ENCODE measurements around the gene DDN. TPM values are rescaled to one million over a fixed set of nuclear protein-coding genes. Genes with fewer than 3 reads are reported as not detected.

Gene DDN
- polyA plus RNA-seq, 1 donor = 33.6 TPM

DNA sequence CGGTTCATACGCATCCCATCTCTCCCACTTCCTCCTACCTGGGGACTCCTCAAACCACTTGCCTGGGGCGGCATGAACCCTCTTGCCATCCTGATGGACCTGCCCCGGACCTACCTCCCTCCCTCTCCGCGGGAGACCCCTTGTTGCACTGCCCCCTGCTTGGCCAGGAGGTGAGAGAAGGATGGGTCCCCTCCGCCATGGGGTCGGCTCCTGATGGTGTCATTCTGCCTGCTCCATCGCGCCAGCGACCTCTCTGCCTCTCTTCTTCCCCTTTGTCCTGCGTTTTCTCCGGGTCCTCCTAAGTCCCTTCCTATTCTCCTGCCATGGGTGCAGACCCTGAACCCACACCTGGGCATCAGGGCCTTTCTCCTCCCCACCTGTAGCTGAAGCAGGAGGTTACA, 17.4 kb downstream of the DDN start:
- no peak for DNase-seq (ENCODE audit: low read depth)

DNA sequence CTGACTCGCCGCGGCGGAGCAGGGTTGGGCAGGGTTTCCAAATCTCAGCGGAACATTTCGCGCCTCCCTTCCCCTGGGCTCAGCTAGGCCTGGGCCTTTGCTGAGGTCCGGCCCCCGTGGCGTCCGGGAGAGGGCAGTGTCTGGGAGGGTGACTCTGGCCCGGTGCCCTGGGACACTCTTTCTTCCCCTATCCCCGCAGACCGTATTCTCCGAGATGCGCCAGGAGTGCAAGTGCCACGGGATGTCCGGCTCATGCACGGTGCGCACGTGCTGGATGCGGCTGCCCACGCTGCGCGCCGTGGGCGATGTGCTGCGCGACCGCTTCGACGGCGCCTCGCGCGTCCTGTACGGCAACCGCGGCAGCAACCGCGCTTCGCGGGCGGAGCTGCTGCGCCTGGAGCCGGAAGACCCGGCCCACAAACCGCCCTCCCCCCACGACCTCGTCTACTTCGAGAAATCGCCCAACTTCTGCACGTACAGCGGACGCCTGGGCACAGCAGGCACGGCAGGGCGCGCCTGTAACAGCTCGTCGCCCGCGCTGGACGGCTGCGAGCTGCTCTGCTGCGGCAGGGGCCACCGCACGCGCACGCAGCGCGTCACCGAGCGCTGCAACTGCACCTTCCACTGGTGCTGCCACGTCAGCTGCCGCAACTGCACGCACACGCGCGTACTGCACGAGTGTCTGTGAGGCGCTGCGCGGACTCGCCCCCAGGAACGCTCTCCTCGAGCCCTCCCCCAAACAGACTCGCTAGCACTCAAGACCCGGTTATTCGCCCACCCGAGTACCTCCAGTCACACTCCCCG, 18.0 kb downstream of the DDN start:
- DNase-seq (ENCODE audit: low read depth) = no peak

DNA sequence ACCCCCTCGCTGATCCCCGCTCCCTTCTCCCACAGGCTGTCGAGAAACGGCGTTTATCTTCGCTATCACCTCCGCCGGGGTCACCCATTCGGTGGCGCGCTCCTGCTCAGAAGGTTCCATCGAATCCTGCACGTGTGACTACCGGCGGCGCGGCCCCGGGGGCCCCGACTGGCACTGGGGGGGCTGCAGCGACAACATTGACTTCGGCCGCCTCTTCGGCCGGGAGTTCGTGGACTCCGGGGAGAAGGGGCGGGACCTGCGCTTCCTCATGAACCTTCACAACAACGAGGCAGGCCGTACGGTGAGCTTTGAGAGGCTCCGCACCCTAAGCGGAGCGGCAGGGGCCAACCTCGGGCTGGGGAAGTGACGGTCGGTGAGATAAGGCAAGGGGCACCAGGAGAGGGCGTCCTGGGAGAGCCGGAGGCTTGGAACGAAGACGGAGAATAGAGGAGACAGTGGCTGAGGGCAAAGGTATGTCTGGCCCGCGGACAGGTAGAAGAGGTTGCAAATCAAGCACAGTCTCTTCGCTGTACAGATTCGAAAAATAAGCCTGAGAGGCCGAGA, 18.7 kb downstream of the DDN start:
- DNase-seq (ENCODE audit: low read depth) = no peak

DNA sequence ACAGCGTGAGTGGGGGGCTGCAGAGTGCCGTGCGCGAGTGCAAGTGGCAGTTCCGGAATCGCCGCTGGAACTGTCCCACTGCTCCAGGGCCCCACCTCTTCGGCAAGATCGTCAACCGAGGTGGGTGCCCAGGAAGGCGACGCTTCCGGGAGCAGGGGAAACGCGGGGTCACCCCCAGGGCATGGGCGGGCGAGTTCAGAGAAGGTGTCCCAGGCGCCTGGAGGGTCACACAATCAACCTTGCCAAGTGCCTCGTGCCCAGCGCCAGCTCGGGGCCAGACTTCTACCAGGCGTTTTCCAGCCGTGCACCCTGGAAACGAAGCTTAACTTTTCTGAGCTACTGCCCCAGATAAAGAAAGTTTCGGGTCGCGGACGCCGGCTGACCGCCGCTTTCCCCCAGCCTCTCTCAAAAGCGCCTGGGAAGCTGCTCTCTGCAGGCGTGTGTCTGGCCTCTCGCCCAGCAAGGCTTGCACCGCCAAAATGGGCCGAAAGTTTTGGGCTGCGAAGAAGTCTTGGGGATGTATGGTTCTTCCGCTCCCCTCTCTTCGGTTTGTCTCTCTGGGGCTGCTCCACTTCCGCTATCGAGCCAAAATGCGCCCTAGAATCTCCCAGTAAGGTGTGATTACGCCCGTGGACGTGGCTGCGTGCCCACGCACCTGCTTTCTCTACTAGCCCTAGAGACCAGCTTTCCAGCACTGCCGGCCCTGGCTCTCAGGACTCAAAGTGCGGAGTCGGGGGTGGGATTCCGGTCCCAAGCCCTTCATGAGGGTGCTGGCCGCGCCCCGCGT, 19.4 kb downstream of the DDN start:
- no peak for DNase-seq (ENCODE audit: low read depth)

DNA sequence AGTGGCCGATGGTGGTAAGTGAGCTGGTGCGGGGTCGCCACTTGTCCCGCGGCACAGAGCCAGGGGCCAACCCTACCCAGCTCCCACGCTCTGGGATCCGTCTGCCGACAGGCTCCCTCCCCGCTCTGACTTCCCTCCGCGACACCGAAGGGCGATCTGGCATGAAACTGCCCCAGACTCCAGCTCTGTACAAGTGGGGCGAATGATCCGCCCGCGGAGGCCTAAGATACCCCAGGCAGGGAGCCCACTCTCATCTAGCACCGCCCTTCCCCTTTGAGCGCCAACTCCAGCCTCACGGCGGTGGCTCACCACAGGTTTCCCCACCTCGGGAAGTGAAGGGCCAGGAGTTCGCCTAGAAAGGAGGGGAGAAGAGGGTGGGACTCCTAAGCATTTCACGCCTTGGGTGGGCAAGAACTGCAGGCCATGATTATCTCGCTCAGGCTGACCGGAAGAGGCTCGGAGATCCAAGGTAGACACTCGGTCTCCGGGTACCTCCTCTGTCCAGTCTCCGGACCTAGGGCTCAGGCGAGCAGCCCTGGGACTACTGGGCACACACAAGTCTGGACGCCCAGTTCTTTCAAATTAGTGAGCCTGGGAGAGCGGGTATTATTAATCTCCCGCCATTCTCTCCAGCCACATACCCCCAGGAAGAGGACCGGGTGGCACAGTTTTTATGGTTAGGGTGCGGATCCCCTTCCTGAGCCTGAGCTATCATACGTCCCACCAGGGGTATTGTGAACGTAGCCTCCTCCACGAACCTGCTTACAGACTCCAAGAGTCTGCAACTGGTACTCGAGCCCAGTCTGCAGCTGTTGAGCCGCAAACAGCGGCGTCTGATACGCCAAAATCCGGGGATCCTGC, 20.2 kb downstream of the DDN start:
- DNase-seq (ENCODE audit: low read depth) = no peak

DNA sequence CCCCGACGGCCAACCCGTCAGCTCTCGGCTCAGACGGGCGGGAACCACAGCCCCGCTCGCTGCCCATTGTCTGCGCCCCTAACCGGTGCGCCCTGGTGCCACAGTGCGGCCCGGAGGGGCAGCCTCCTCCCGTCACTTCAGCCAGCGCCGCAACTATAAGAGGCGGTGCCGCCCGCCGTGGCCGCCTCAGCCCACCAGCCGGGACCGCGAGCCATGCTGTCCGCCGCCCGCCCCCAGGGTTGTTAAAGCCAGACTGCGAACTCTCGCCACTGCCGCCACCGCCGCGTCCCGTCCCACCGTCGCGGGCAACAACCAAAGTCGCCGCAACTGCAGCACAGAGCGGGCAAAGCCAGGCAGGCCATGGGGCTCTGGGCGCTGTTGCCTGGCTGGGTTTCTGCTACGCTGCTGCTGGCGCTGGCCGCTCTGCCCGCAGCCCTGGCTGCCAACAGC, 20.9 kb downstream of the DDN start, which contains the start of gene WNT1:
Gene WNT1, plus strand, starts transcription at position 32 of the 450 bp plus-strand sequence. Its CDS starts 329 bp downstream, at position 361.
- no peak for DNase-seq (ENCODE audit: low read depth)

DNA sequence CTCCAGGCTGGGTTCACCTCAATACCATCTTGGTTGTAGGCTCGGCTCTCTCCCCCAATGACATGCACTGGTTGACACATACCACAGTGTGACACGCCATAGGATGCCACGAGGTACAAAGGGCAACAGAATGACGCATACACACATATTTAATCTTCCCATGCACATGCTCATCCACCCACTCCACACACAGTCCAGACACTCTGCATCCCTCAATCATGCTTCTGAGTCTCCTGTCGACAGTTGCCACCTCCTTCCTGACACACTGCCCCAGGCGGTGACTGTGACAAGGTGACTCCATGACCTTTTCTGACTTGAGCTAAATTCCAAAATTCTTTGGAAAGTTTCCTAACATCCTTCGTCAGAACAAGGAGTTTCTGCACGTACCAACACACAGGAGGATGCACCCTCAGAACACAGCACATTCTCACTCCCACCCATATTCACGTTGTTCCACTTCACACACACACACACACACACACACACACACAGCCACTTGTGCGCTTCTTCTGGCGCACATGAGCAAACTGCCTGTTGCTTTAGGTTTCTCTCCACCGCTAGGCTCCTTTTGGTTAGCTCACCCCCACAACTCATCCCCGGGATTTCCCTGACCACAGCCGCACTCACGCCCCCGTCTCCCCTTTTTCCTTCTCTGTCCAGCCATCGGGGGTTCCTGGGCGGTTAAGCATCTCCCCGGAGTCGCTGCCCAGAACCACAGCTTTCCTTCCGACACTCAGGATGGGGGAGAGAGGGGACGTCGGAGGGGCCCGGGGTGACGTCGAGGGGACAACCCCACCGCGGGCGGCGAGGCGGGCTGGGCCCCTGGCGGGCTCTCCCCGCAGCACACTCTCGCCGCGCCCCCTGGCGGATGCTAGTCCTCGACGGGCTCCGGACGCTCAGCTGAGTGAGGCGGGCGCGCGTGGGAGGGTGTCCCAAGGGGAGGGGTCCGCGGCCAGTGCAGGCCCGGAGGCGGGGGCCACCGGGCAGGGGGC, 21.6 kb downstream of the DDN start:
- no peak for DNase-seq (ENCODE audit: low read depth)

DNA sequence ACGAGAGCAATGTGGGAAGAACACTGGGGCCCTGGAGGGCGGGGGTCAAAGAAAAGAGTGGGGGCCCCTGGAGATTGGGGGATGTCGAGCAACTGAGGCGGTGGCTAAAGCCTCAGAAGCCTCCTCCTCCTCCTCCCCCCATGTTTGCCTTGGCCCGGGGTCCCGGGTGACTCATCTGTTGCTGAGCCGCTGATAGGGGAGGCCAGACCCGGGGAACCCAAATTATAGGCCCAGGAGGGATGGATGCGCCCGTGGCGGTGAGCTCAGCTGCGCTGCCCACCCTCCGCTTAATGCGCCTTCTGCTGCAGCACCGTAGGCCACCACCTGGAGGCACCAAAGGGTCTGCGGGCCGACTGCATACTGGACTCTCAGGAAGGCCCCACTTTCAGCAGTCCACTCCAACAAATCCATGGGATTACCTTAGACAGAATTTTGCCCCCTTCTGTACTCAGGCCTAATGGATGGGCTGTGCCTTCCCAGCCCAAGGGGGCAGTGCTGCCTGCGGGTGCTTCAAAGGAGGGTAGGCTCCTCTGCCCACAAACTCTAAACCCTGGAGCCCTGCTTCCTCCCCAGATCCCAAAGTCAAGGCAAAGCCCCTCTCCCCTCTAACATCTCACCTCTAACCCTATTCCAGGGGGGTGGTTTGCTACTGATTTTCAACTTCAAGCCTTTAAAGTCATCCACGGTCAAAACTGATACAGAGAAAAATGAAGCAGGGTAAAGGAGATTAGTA, 25.1 kb downstream of the DDN start:
- DNase-seq (ENCODE audit: low read depth) = no peak

DNA sequence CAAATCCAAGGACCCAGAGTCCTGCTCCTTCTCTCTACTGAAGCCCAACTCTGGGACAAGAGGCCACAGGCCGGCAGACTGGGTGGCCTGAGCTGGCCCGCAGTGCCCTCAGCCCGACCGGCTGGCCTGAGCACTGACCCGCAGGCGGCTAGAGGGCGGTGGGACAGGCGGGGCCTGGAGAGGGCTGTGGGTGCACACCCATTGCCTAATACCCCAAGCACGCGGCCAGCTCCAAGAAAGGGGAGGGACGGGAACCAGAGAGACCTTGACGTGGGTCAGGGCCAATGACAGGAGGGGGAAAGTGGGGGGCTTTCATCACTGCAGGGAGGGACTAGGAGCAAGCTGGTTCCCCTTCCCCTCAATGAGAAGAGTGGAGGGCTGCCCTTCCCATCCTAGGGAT, 25.6 kb downstream of the DDN start:
- no peak for DNase-seq (ENCODE audit: low read depth)

DNA sequence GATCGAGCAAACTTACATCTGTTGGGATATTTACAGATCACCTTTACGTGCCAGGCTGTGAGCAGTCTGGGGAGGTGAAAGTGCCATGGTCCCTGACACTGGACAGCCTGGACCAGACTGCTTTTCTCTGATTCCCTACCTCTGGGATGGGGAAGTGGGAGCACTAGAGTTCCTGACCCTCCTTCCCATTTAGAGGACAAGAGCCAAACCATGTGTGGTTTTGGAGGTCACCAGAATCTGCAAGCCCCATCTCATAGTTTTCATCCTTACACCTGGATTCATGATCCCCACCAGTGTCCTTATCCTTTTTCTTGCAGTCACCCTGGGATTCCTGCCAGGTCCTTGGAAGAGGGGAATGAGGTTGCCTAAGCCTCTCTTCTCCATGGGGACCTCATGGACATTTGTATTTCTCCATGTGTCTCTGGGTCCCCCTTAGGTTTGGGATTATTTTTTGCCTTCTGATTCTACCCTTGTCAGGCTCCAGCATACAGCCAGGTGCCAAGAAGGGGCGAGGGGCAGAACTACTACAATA, 26.2 kb downstream of the DDN start:
- no peak for DNase-seq (ENCODE audit: low read depth)

DNA sequence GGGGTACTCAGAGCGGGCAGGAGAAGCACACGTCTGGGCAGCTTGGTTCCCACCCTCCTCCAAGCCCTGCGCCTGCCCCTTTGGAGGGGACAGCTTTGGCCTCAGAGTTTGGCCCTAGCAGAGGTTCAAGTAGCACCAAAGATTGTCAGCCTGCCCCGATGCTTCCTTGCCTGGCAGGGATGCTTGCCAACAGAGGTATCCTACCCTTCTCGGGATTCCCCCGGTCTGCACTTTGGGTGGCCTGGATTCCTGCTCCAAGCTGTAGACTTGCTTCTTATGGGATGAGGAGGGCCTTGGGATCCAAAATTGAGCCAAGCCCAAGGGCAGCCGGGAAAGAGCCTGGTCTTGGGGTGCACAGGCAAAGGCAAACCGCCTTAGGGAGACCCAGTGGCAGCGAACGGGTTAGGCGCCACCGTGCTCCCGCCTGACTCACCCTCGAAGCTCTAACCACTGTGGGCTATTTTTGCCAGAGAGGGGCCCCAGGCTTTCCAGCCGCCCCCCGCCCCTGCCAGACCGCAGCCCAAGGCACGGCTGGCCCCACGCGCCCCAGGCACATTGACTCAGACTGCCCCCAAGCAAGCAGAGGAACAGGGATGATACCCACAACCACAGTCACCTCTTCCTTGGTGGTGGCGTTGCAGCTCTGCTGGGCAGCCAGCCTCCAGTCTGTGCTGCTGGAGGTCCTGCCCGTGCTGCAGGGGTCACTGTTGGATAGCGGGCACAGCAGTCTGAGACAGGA, 26.8 kb downstream of the DDN start:
- DNase-seq (ENCODE audit: low read depth) = no peak

DNA sequence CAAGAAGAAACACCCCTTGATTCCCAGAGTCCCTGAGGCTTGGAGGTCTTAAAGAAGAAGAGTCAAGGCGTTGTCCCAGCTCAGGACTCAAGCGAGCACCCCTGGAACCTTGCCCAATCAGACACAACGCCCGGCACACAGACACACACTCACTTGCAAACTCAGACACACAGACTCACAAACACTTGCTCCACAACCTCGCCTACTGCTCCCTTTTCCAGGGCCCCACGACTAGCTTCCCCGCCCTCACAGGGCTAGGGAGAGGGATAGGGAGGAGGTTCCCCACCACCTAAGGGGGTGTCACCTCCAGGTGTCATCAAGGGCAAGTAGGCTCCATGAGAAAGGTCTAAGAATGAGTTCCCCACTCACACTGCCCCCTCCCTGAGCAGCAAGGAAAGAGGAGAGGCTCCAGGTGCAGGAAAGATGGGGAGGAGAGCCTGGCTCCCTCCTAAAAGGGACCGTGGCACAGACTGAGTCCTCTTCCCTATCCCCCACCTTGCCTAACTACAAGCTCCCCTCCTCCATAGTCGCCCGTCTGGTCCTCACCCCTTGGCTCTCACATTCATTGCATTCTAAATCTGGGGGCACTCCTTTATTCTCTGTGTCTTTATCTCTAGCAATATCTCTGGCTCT, 28.4 kb downstream of the DDN start:
- DNase-seq (ENCODE audit: low read depth) = no peak

- DNase-seq (ENCODE audit: low read depth) = no peak
Observed at GRCh38 chr12:48969833-48970701, 29.1 kb downstream of the DDN start.

GRCh38 chr12:48969160-48969771, 29.9 kb downstream of the DDN start:
- DNase-seq (ENCODE audit: low read depth) = no peak

DNA sequence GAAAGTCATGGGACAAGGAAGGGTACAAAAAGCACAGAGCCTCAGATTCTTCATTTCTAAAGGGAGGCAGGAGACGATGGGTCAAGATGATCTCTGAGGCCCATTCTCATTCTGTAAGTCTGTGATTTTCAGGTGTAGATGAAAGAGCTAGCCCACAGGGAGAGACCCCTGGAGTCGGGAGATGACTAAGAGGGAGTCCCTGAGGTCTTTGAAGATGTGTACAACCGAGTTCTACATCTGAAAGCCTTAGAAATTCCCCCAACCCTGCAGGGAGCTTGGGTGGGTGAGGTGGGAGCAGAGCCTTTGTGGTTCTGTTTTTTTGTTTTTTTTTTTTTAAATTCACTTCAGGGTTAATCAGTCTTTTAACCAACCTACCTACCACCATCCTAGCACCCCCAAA, 30.7 kb downstream of the DDN start:
- no peak for DNase-seq (ENCODE audit: low read depth)

GRCh38 chr12:48967991-48968390, 31.2 kb downstream of the DDN start:
- DNase-seq (ENCODE audit: low read depth) = no peak

All from forelimb muscle (tissue), 1 donor.